ENCODE results near the gene ZCCHC4. TPM values are rescaled to one million over a fixed set of nuclear protein-coding genes. Genes with fewer than 3 reads are reported as not detected.

Gene ZCCHC4
- total RNA-seq, 2 donors from 2014 or later = 8.1 to 14.1 TPM

DNA sequence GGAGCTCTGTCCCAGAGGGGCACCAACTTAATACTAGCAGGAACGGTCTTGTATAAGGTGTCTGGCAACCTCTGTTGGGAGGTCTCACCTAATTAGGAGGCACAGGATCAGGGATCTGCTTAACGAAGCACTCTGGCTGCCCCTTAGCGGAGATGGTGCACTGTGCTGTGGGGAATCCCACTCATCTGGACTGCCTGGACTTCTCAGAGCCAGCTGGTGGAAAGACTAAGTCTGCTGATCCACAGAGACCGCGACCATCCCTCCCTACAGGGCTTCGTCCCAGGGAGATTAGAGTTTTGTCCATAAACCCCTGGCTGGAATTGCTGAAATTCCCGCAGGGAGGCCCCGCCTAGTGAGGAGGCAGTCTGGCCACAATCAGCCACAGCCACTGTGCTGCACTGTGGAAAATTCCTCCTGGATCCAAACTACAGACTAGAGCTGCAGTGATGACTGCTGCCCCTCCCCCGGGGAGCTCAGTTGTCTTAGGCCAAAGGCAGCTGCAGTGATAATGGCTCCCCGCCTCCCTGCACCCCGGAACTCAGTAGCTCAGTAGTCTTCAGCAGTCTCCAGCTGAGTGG, 22.0 kb upstream of the ZCCHC4 start:
- DNase-seq (ENCODE audit: low spot score) = no peak
- H3K9me3 ChIP-seq = no peaks in the 10 kb centered on the region
- H3K4me1 ChIP-seq (ENCODE audit: control insufficient read depth in 1 of 2, low read depth in 2 of 2) = no peaks in the 10 kb centered on the region
- no peak for TF ChIP-seq CTCF (IDR thresholded peaks at IDR 0.05)
- H3K36me3 ChIP-seq = no peaks in the 10 kb centered on the region
- H3K4me3 ChIP-seq = no peak overlapping the region
- no peak for ATAC-seq (ENCODE audit: insufficient number of reproducible peaks, low FRiP score, low read depth)
- H3K27ac ChIP-seq = no peak overlapping the region
- H3K27me3 ChIP-seq (replicated peaks; ENCODE audit: insufficient read depth) = no peaks in the 10 kb centered on the region

DNA sequence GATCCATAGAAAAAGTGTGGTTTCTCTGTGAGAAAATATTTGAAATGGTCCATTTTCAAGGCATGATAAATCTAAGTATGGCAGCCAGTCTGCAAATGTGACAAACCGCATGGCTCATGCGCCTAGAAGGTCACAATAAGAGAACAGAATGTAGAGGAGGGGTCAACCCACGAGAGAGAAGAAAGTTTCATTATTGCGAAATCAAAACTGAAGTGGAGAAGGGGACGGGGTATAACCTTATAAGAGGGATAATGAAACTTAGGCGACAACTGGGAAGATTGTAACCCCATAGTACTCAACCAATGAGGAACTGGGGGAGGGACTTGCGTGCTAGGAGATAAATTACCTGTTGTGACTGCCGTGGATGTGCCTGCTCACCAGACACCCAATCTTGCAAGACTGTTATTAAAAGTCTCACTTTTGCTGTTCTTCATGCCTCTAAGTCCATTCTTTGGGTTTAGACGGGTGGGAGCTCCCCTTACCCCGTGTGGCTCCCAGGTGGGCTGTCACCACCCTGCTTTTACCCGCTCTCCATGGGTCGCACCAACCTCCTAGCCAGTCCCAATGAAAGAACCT, 21.3 kb upstream of the ZCCHC4 start:
- H3K27ac ChIP-seq = no peak overlapping the region
- no peaks in the 10 kb centered on the region for H3K27me3 ChIP-seq (replicated peaks; ENCODE audit: insufficient read depth)
- H3K4me3 ChIP-seq = no peak overlapping the region
- ATAC-seq (ENCODE audit: insufficient number of reproducible peaks, low FRiP score, low read depth) (no peak), DNase-seq (ENCODE audit: low spot score) (no peak)
- no peaks in the 10 kb centered on the region for H3K4me1 ChIP-seq (ENCODE audit: control insufficient read depth in 1 of 2, low read depth in 2 of 2)
- no peaks in the 10 kb centered on the region for H3K9me3 ChIP-seq
- H3K36me3 ChIP-seq = no peaks in the 10 kb centered on the region
- no peak for TF ChIP-seq CTCF (IDR thresholded peaks at IDR 0.05)

GRCh38 chr4:25297528-25298242, 14.9 kb upstream of the ZCCHC4 start:
- no peak overlapping the region for H3K4me3 ChIP-seq
- no peaks in the 10 kb centered on the region for H3K36me3 ChIP-seq
- H3K27ac ChIP-seq = no peak overlapping the region
- H3K9me3 ChIP-seq = no peaks in the 10 kb centered on the region
- no peak for TF ChIP-seq CTCF (IDR thresholded peaks at IDR 0.05)
- no peaks in the 10 kb centered on the region for H3K27me3 ChIP-seq (replicated peaks; ENCODE audit: insufficient read depth)
- DNase-seq (ENCODE audit: low spot score) (no peak), ATAC-seq (ENCODE audit: insufficient number of reproducible peaks, low FRiP score, low read depth) (no peak)
- no peaks in the 10 kb centered on the region for H3K4me1 ChIP-seq (ENCODE audit: control insufficient read depth in 1 of 2, low read depth in 2 of 2)

GRCh38 chr4:25299476-25300203, 12.9 kb upstream of the ZCCHC4 start:
- H3K27ac ChIP-seq = no peak overlapping the region
- ATAC-seq (ENCODE audit: insufficient number of reproducible peaks, low FRiP score, low read depth) (no peak), DNase-seq (ENCODE audit: low spot score) (no peak)
- H3K4me3 ChIP-seq = no peak overlapping the region
- no peaks in the 10 kb centered on the region for H3K27me3 ChIP-seq (replicated peaks; ENCODE audit: insufficient read depth)
- H3K9me3 ChIP-seq = no peaks in the 10 kb centered on the region
- no peaks in the 10 kb centered on the region for H3K36me3 ChIP-seq
- no peaks in the 10 kb centered on the region for H3K4me1 ChIP-seq (ENCODE audit: control insufficient read depth in 1 of 2, low read depth in 2 of 2)
- no peak for TF ChIP-seq CTCF (IDR thresholded peaks at IDR 0.05)

DNA sequence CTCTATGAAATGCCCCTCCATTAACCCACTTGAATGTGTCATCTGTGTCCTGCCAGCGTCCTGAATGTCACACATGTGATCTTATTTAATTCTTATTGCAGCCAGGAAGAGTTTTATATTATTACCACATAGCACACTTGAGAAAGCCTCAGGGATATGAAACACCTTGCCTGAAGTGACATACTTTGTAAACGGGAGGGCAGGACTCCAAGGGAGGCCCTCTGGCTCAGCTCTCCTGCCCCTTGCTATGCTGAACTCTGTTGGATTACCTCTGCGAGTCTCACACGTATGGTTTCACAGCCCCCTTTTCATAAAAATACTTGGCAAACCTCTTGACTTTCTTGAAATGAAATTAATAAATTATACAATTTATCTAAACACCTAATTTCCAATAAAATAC, 11.1 kb upstream of the ZCCHC4 start:
- no peak for DNase-seq (ENCODE audit: low spot score)
- no peak for ATAC-seq (ENCODE audit: insufficient number of reproducible peaks, low FRiP score, low read depth)
- Histone ChIP-seq H3K4me3 (no peak overlapping the region), H3K36me3 (no peaks in the 10 kb centered on the region), H3K27me3 (replicated peaks; ENCODE audit: insufficient read depth) (no peaks in the 10 kb centered on the region), H3K27ac (no peak overlapping the region), H3K9me3 (no peaks in the 10 kb centered on the region), H3K4me1 (ENCODE audit: control insufficient read depth in 1 of 2, low read depth in 2 of 2) (no peaks in the 10 kb centered on the region)
- TF ChIP-seq CTCF (IDR thresholded peaks at IDR 0.05) = no peak
